Measurements from ENCODE around the gene FMO1. TPM values are rescaled to one million over a fixed set of nuclear protein-coding genes. Genes with fewer than 3 reads are reported as not detected.

FMO1 gene
- total RNA-seq, 4 donors from 2014 or later = 0.36 TPM; not detected in 3

DNA sequence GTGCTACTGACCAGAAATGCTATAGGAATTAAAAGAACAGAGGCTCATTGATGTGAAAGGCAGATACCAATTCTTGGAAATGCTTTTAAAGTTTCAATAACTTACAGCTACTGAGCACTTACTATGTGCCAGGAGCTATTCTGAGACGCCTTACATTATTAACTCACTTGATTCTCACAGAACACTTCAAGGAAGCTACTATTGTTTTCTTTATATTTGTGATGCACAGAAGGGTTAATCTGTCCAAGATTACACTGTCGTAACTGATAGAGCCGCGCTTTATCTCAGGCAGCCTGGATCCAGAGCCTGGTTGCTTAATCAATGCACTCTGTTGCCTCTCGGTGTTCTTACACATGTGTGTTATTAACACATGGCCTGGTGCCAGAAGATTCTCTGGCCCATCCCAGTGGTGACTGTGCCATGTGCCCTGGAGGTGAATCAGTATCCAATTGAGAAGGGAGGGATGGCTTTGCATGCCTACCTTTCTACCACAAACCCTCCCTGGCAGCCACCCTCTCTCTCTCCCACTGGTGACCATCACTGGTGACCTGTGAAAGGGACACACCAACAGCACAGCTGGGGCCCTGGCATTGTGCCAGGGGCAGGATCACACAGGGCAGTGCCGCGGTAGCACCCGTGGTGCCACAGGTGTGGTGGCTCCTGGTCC lies 8.8 kb downstream of the FMO1 start:
- Histone ChIP-seq H3K36me3 (no peaks in the 10 kb centered on the region), H3K4me3 (no peak overlapping the region), H3K27ac (no peak overlapping the region), H3K4me1 (no peaks in the 10 kb centered on the region), H3K27me3 (no peaks in the 10 kb centered on the region), H3K9me3 (no peaks in the 10 kb centered on the region)
- no peak for DNase-seq
- in situ Hi-C loops (cut with MboI; ENCODE audit: low sequenced_read_pairs in 4 of 4) = no loop called here
- intact Hi-C loops (cut with DNase I; ENCODE audit: low total_unique reads) = no loop called here
- ATAC-seq = no peak
- no peak for TF ChIP-seq CTCF (IDR thresholded peaks at IDR 0.05 in 4 of 5, conservative IDR thresholded peaks at IDR 0.05 in 1 of 5)
- TF ChIP-seq POLR2A (IDR thresholded peaks at IDR 0.05) = no peak

- TF ChIP-seq CTCF (IDR thresholded peaks at IDR 0.05 in 4 of 5, conservative IDR thresholded peaks at IDR 0.05 in 1 of 5) = no peak
- TF ChIP-seq POLR2A (IDR thresholded peaks at IDR 0.05) = no peak
- no peaks in the 10 kb centered on the region for H3K4me1 ChIP-seq
- in situ Hi-C loops (cut with MboI; ENCODE audit: low sequenced_read_pairs in 4 of 4) = no loop called here
- no peak overlapping the region for H3K4me3 ChIP-seq
- no peaks in the 10 kb centered on the region for H3K27me3 ChIP-seq
- H3K27ac ChIP-seq = no peak overlapping the region
- no peak for ATAC-seq
- no peaks in the 10 kb centered on the region for H3K9me3 ChIP-seq
- intact Hi-C loops (cut with DNase I; ENCODE audit: low total_unique reads) = no loop called here
- no peaks in the 10 kb centered on the region for H3K36me3 ChIP-seq
- no peak for DNase-seq
Observed at GRCh38 chr1:171257607-171258076, 9.3 kb downstream of the FMO1 start.

- DNase-seq (no peak), ATAC-seq (no peak)
- H3K9me3 ChIP-seq = no peaks in the 10 kb centered on the region
- H3K36me3 ChIP-seq = no peaks in the 10 kb centered on the region
- no peak for TF ChIP-seq POLR2A (IDR thresholded peaks at IDR 0.05)
- no peak for TF ChIP-seq CTCF (IDR thresholded peaks at IDR 0.05 in 4 of 5, conservative IDR thresholded peaks at IDR 0.05 in 1 of 5)
- no peaks in the 10 kb centered on the region for H3K27me3 ChIP-seq
- no peaks in the 10 kb centered on the region for H3K4me1 ChIP-seq
- intact Hi-C loops (cut with DNase I; ENCODE audit: low total_unique reads) (no loop called here), in situ Hi-C loops (cut with MboI; ENCODE audit: low sequenced_read_pairs in 4 of 4) (no loop called here)
- no peak overlapping the region for H3K27ac ChIP-seq
- no peak overlapping the region for H3K4me3 ChIP-seq
Observed at GRCh38 chr1:171258429-171258828, 10.1 kb downstream of the FMO1 start.

GRCh38 chr1:171258943-171259342 lies 10.6 kb downstream of the FMO1 start:
- H3K27ac ChIP-seq = no peak overlapping the region
- no peaks in the 10 kb centered on the region for H3K27me3 ChIP-seq

More at GRCh38 chr1:171258943-171259342, 10.6 kb downstream of the FMO1 start:
- DNase-seq = no peak
- no peak overlapping the region for H3K4me3 ChIP-seq
- no peaks in the 10 kb centered on the region for H3K9me3 ChIP-seq
- in situ Hi-C loops (cut with MboI; ENCODE audit: low sequenced_read_pairs in 4 of 4) = no loop called here
- no peaks in the 10 kb centered on the region for H3K36me3 ChIP-seq
- ATAC-seq = no peak
- no peaks in the 10 kb centered on the region for H3K4me1 ChIP-seq
- intact Hi-C loops (cut with DNase I; ENCODE audit: low total_unique reads) = no loop called here
- no peak for TF ChIP-seq POLR2A (IDR thresholded peaks at IDR 0.05)
- TF ChIP-seq CTCF (IDR thresholded peaks at IDR 0.05 in 4 of 5, conservative IDR thresholded peaks at IDR 0.05 in 1 of 5) = no peak
